Measurements from ENCODE around the gene RREB1.

RREB1 gene

GRCh38 chr6:7194657-7195056 lies 86.9 kb downstream of the RREB1 start:
- DNase-seq (ENCODE audit: low read depth in 1 of 2, low spot score in 1 of 2) = no peak
- TF ChIP-seq POLR2AphosphoS5 (IDR thresholded peaks at IDR 0.05; ENCODE audit: low read depth) = no peak
- TF ChIP-seq, protein P1, sequence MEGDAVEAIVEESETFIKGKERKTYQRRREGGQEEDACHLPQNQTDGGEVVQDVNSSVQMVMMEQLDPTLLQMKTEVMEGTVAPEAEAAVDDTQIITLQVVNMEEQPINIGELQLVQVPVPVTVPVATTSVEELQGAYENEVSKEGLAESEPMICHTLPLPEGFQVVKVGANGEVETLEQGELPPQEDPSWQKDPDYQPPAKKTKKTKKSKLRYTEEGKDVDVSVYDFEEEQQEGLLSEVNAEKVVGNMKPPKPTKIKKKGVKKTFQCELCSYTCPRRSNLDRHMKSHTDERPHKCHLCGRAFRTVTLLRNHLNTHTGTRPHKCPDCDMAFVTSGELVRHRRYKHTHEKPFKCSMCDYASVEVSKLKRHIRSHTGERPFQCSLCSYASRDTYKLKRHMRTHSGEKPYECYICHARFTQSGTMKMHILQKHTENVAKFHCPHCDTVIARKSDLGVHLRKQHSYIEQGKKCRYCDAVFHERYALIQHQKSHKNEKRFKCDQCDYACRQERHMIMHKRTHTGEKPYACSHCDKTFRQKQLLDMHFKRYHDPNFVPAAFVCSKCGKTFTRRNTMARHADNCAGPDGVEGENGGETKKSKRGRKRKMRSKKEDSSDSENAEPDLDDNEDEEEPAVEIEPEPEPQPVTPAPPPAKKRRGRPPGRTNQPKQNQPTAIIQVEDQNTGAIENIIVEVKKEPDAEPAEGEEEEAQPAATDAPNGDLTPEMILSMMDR (IDR thresholded peaks at IDR 0.05; ENCODE audit: insufficient read depth, low read length) = no peak
- Histone ChIP-seq H3K4me3 (replicated peaks; ENCODE audit: insufficient read depth, low read length) (no peak overlapping the region), H3K27ac (replicated peaks) (no peak overlapping the region), H3K27me3 (ENCODE audit: insufficient read depth, poor library complexity, severe bottlenecking) (no peaks in the 10 kb centered on the region)

DNA sequence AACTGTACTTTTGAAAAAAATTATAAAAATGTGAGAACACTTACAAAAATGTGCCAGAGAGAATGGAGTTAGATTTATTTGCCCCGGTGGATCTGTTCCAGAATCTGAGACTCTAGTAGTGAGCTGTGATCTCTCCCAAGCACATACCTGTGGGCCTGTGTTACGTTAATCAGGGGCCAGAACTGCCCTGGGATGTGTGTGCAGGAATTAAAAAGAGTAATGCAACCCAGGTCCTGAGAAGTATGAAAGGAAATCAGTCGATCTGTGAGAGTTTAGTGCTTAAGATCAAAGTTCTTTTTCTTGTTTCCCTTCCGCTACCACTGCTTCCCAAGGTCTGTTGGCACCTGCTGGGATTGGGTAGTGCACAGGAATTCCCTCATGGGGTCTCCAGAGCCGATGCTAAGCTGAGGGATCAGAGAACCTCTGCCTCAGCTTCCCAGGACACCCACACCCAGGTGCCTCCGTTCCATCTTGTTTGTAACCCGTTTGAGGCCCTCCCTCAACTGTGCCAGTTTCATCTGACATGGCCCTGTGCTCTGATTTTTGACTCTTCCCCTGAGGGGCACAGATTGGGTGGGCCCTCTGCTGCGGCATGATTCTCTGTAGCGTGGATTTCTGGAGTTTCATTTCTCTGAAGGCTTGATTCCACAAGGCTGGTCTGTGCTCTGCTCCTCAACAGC lies 87.7 kb downstream of the RREB1 start:
- TF ChIP-seq SPI1 (IDR thresholded peaks at IDR 0.05; ENCODE audit: borderline replicate concordance, low read depth) (no peak), POLR2AphosphoS5 (IDR thresholded peaks at IDR 0.05; ENCODE audit: low read depth) (no peak), GABPA (IDR thresholded peaks at IDR 0.05; ENCODE audit: low read depth) (no peak), REST (IDR thresholded peaks at IDR 0.05; ENCODE audit: insufficient replicate concordance, low read depth) (no peak)
- TF ChIP-seq, protein P1 (IDR thresholded peaks at IDR 0.05; ENCODE audit: insufficient read depth, low read length) = no peak
- no peak for DNase-seq (ENCODE audit: low read depth in 1 of 2, low spot score in 1 of 2)
- Histone ChIP-seq H3K4me3 (replicated peaks; ENCODE audit: insufficient read depth, low read length) (no peak overlapping the region), H3K27ac (replicated peaks) (no peak overlapping the region), H3K27me3 (ENCODE audit: insufficient read depth, poor library complexity, severe bottlenecking) (no peaks in the 10 kb centered on the region)

DNA sequence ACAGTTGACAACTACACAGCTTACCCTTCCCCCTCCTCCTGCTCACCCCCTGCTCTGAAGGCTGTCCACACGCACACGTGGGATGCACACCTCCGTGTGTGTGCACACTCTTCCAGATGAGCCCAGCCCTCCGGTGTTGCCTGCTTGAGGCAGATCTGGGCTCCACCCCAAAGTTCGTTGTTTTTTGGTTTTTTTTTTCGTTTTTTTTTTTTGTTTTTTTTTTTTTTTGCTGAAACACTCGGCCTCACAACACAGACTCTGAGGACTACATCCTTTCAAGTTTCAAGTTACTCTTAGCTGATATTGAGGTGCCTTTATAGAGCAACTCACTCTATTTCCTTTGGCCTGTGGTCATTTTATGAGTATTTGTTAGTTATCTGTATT lies 88.2 kb downstream of the RREB1 start:
- Histone ChIP-seq H3K4me3 (replicated peaks; ENCODE audit: insufficient read depth, low read length) (no peak overlapping the region), H3K27ac (replicated peaks) (no peak overlapping the region), H3K27me3 (ENCODE audit: insufficient read depth, poor library complexity, severe bottlenecking) (no peaks in the 10 kb centered on the region)
- DNase-seq (ENCODE audit: low read depth in 1 of 2, low spot score in 1 of 2) = no peak
- TF ChIP-seq, protein P1 (IDR thresholded peaks at IDR 0.05; ENCODE audit: insufficient read depth, low read length) = no peak
- no peak for TF ChIP-seq POLR2AphosphoS5 (IDR thresholded peaks at IDR 0.05; ENCODE audit: low read depth)
- TF ChIP-seq GABPA (IDR thresholded peaks at IDR 0.05; ENCODE audit: low read depth) = no peak
- no peak for TF ChIP-seq SPI1 (IDR thresholded peaks at IDR 0.05; ENCODE audit: borderline replicate concordance, low read depth)
- no peak for TF ChIP-seq REST (IDR thresholded peaks at IDR 0.05; ENCODE audit: insufficient replicate concordance, low read depth)
